ENCODE results near the gene BUD31.

GRCh38 chr7:99399597-99399996 lies 9.2 kb upstream of the BUD31 start:
- TF ChIP-seq POLR2A (IDR thresholded peaks at IDR 0.05) (no peak), EP300 (IDR thresholded peaks at IDR 0.05; ENCODE audit: low read depth) (no peak)
- TF ChIP-seq, protein P1, sequence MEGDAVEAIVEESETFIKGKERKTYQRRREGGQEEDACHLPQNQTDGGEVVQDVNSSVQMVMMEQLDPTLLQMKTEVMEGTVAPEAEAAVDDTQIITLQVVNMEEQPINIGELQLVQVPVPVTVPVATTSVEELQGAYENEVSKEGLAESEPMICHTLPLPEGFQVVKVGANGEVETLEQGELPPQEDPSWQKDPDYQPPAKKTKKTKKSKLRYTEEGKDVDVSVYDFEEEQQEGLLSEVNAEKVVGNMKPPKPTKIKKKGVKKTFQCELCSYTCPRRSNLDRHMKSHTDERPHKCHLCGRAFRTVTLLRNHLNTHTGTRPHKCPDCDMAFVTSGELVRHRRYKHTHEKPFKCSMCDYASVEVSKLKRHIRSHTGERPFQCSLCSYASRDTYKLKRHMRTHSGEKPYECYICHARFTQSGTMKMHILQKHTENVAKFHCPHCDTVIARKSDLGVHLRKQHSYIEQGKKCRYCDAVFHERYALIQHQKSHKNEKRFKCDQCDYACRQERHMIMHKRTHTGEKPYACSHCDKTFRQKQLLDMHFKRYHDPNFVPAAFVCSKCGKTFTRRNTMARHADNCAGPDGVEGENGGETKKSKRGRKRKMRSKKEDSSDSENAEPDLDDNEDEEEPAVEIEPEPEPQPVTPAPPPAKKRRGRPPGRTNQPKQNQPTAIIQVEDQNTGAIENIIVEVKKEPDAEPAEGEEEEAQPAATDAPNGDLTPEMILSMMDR (IDR thresholded peaks at IDR 0.05), result no peak

All from transverse colon (tissue), 3 donors.